Esophagus muscularis mucosa (tissue), 4 donors: ENCODE results near the gene LENEP.

Experiments
- EP300 ChIP-seq: sonication (generic); formaldehyde crosslinking; IDR thresholded peaks from one replicate; pipeline ENCODE4 v1.6.1; 2017; ENCODE audit warnings: antibody characterized with exemption
- POLR2AphosphoS5 ChIP-seq, 2 donors: sonication (generic); formaldehyde crosslinking; IDR thresholded peaks; one replicate each; pipeline ENCODE4 v1.6.1; 2017; ENCODE audit warnings: antibody characterized with exemption in 2 of 2
- TF ChIP-seq, protein P1 (sequence below), 3 experiments: fragments of 200-600 bp in 2 of 3; fragments of 450-650 bp in 1 of 3; sonication (generic) in 2 of 3; IDR thresholded peaks; one replicate each; pipeline ENCODE4 v1.5.1; 2017 to 2019; ENCODE audit warnings: antibody characterized with exemption in 3 of 3, mild to moderate bottlenecking in 2 of 3, moderate library complexity in 1 of 3

DNA sequence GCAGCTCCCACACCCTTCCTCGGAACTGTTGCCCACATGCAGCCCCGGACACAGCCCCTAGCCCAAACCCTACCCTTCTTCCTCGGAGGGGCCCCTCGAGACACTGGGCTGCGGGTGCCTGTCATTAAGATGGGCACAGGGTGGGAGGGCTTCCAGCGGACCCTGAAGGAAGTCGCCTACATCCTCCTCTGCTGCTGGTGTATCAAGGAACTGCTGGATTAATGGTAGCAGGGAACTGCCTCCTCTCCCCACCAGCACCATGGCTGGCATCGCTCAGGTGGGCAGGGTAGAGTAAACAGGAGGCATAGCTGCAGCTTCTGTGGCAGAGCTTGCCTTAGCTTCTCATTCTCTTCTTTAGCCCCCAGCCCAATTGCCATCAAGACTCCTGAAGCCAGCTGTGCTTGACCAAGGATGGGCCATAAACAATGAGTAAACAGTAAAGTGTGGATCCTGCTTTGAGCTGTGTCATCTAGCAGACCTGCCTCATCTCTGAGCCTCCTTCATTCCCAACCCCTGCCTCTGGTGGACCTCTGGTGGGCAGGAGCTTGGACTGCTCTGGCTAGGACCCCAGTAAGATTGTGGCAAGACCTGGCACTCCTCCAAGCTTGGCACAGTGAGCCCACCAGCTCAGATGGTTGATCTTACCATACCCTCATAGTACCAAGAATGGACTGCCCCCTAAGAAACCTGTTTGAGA, at the start of gene LENEP:
- TF ChIP-seq, protein P1, sequence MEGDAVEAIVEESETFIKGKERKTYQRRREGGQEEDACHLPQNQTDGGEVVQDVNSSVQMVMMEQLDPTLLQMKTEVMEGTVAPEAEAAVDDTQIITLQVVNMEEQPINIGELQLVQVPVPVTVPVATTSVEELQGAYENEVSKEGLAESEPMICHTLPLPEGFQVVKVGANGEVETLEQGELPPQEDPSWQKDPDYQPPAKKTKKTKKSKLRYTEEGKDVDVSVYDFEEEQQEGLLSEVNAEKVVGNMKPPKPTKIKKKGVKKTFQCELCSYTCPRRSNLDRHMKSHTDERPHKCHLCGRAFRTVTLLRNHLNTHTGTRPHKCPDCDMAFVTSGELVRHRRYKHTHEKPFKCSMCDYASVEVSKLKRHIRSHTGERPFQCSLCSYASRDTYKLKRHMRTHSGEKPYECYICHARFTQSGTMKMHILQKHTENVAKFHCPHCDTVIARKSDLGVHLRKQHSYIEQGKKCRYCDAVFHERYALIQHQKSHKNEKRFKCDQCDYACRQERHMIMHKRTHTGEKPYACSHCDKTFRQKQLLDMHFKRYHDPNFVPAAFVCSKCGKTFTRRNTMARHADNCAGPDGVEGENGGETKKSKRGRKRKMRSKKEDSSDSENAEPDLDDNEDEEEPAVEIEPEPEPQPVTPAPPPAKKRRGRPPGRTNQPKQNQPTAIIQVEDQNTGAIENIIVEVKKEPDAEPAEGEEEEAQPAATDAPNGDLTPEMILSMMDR (IDR thresholded peaks at IDR 0.05) = no peak
- TF ChIP-seq EP300 (no peak), POLR2AphosphoS5 (IDR thresholded peaks at IDR 0.05) (no peak)
